Measurements from ENCODE around the gene MAP3K6.

Gene MAP3K6

GRCh38 chr1:27343639-27344025 is 23.1 kb downstream of the MAP3K6 start:
- TF ChIP-seq CTCF (IDR thresholded peaks at IDR 0.05; ENCODE audit: borderline replicate concordance, insufficient read depth, low read depth, low read length): no peak
- H3K4me3 ChIP-seq (ENCODE audit: low read depth, low read length): peak overlapping the region; percentile 50

GRCh38 chr1:27342778-27343638 is 23.8 kb downstream of the MAP3K6 start:
- TF ChIP-seq CTCF (IDR thresholded peaks at IDR 0.05; ENCODE audit: borderline replicate concordance, insufficient read depth, low read depth, low read length): no peak
- peak overlapping the region; percentile 50 for H3K4me3 ChIP-seq (ENCODE audit: low read depth, low read length)

DNA sequence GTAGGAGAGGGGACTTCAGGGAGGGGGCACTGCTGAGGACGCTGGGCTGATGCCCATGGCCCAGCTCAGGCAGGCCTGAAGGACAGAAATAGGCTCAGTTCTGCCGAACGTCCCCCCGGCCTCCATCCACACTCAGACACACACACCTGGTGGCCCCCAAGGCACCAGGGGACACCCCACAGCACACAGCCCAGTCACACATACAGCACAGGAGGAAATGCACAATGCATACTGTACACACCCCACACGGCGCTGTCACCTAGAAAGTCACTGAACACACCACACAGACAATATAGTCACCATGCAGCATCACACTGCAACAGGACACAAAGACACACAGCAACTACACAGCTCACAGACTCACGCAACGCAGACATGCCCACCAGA is 24.4 kb downstream of the MAP3K6 start:
- peak overlapping the region; percentile 50 for H3K4me3 ChIP-seq (ENCODE audit: low read depth, low read length)
- TF ChIP-seq CTCF (IDR thresholded peaks at IDR 0.05; ENCODE audit: borderline replicate concordance, insufficient read depth, low read depth, low read length): no peak

- TF ChIP-seq CTCF (IDR thresholded peaks at IDR 0.05; ENCODE audit: borderline replicate concordance, insufficient read depth, low read depth, low read length): no peak
- H3K4me3 ChIP-seq (ENCODE audit: low read depth, low read length): peak within 1 kb of the TSS; percentile 50
Observed at GRCh38 chr1:27341525-27342252, 25.1 kb downstream of the MAP3K6 start, which contains the start of gene SYTL1. SYTL1 (plus strand) TSS chr1:27342022; CDS start chr1:27345335, 3,313 bp downstream.

DNA sequence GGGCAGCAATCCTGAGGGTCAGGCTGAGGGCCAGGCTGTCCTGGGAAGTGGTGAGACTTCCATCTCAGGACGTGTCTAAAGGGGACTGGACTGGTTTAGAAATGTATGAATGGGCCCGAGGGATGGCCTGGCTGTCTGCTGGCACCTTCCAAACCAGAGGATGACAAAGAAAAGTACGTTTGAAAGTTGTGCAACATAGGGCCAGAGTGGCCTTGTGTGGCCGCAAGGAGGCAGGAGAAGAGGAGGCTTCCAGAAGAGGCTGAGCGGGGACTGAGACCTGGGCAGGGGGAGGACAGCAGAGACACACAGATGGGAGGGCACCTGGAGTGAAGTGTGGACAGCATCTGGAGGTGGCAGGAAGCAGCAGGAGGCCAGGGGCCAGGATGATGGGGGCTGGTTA is 27.5 kb downstream of the MAP3K6 start:
- TF ChIP-seq CTCF (IDR thresholded peaks at IDR 0.05; ENCODE audit: borderline replicate concordance, insufficient read depth, low read depth, low read length): no peak
- no peak overlapping the region for H3K4me3 ChIP-seq (ENCODE audit: low read depth, low read length)

GRCh38 chr1:27338751-27339150 is 28.0 kb downstream of the MAP3K6 start:
- H3K4me3 ChIP-seq (ENCODE audit: low read depth, low read length): no peak overlapping the region
- no peak for TF ChIP-seq CTCF (IDR thresholded peaks at IDR 0.05; ENCODE audit: borderline replicate concordance, insufficient read depth, low read depth, low read length)
